Femur (tissue), 1 donor: ENCODE results near the gene NUP214.
"Not testable (repeated sequence)": the region's sequence is repeated elsewhere in the genome, so short reads cannot be mapped to it uniquely, and the experiment has no call there.

Experiments
- DNase-seq: peaks from one replicate; pipeline ENCODE4 v3.0.0-alpha.2; 2017

Gene NUP214

GRCh38 chr9:131237931-131238401 lies 112.6 kb downstream of the NUP214 start:
- DNase-seq = peak; percentile 84

DNA sequence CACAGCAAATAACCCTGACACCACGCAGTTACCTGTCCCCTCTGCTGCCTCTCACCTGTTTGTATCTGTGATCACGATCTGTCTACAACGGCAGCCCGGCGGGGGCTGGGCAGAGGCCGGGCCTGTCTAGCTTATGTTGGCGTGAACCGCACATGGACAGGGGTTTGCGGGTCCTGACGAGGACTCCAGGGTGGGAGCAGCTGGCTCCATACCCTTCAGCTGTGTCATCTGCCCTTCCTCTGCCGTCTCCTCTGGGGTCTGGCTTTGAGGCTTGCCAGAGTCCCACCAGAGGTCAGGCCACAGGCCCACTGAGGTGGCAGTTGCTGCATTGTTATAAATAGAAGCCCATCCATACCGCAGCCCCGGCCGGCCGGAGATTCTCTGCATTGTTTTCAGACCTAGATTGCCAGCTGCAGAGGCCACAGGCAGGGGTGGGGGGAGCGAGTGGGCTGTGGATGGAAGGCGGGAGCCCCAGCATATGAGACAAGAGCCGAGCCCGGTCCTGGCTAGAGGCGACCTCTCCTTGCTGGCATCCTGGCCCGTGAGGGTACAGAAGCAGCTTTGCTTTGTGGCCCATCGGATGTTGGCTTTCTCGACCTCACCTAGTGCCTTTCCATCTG lies 113.1 kb downstream of the NUP214 start:
- DNase-seq = peak; percentile 88

DNA sequence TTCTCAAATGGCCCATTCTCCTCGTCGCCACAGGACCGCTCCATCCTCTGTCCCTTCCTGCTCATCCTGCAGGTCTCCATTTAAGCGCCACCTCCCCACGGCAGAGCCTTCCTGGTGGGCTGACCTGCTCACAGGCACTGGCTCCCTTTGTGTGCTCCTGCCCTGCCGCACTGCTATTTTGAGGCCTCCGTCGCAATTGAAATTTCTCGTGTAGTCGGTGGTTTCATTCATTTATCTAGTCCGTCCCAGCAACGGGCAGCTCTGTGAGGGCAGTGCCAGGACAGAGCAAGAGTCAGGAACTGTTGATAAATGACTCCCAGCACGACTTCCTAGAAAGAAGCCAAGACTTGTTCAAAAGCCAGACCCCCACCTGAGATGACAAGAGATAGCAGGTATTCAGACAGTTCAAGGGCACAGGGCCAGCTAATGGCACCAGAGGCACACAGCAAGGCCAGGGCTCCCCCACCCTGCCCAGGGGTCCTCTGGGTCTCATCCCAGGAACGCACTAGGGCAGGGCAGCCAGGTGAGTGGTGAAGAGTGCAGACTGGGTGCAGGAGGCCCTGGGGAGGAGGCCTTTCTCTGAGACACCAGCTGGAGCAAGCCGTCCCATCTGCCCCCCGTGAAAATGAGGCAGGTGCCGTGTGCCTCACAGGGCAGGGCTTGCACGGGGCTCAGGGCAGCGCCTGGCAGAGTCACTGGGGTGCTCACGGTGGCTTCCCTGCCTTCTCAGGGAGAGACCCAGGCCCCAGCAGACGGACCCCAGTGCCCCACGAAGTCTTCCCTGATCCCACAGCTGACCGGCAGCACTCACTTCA lies 114.0 kb downstream of the NUP214 start:
- DNase-seq = no peak

DNA sequence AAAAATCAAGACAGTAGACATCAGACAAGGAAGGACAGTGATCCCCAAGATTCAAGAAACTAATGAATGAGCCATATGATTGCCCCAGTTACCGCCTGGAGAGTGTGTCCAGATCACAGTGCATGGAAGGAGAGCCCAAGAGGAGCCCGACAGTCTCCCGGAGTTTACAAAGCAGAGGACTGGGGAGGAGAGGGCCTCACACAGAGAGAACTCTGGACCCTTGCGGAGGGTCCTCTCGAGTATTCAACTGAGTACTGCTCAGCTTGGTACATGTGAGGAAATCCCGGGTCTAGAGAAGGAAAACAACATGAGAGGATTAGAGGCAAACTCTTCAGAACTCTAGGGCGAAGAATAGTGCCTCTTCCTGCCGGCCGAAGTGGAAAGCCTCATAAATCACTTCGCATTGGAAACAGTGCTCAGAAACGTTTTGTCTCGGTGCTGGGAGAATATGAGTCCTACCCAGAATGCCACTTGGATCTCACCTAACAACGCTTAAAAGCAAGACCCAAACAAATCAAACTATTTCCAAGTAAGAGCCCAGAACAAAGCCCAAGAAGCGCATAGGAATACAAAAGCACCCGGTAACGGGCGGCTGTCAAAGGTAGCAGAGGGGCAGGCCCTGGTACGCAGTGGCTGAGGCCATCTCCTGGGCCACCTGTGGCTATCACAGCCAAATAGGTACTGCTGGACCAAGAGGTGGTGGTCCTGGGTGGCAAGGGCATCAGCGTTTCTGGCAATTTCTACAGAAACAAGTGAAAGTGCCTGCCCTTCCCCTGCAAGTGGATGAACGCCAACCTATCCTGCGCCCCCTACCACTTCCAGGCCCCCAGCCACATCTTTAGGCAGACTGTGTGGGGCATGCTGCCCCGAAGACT lies 114.9 kb downstream of the NUP214 start:
- DNase-seq = no peak

GRCh38 chr9:131244331-131244730 lies 118.9 kb downstream of the NUP214 start:
- not testable (repeated sequence) for DNase-seq

GRCh38 chr9:131246618-131247017 lies 121.2 kb downstream of the NUP214 start:
- no peak for DNase-seq

- no peak for DNase-seq
These were observed 126.7 kb downstream of the NUP214 start for GRCh38 chr9:131252120-131252519.

GRCh38 chr9:131253891-131254491 lies 128.6 kb downstream of the NUP214 start:
- peak; percentile 75 for DNase-seq

DNA sequence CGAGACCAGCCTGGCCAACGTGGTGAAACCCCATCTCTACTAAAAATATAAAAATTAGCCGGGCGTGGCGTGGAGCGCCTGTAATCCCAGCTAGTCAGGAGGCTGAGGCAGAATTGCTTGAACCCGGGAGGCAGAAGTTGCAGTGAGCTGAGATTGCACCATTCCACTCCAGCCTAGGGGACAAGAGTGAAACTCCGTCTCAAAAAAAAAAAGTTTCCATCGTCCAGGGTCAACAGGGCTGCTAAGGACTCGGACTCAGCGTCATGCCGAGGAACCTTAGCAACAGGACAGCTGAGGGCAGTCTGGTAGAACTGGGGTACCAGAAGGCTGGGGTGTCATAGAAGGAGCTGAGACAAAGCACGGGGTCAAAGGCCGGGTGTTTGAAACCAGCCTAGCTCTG lies 129.2 kb downstream of the NUP214 start:
- DNase-seq = no peak

DNA sequence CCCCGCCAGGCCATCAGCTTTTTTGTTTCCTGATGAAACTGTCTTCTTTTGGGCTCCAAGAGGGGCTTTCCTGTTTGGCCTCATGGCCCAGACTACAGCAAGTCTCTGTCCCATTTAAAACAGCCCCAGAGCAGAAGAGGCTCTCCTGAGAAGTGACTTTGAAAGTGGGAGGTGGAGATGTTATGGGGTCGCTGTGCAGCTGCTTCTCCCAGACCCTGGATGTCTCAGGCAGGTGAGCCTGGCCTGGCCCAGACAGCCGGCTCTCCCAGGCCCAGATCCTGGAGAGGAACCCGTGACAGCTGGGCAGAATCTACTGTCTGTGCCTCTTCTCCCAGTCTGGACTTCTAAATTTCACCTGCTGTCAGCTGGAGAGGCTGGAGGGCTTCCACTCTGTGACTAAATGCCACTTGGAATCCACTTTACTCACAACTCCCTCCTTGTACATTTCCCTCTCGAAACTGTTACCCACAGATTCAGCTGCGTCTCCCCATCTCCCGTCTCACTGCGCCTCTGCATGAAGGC lies 130.4 kb downstream of the NUP214 start:
- no peak for DNase-seq

GRCh38 chr9:131257266-131258025 lies 132.1 kb downstream of the NUP214 start:
- DNase-seq = peak; percentile 17

DNA sequence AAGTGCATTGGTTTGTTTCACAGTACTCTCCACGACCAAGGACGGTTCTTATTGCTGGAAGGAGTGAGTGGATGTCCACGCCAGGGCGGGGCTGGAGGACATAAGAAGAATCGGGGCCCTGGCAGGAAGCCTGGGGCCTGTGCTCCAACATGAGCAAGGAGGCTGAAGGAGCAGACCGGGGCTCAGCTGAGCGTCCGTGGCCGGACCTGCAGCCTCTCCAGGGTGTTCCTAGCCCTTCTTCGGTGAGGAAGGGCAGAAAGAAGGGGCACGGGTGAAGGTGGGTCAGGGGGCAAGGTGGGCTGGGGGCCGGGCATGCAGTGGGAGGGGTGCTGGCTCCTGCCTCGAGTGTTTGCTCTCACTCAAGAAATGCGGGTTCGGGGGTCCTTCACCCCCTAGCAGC lies 132.8 kb downstream of the NUP214 start:
- DNase-seq = peak; percentile 41

DNA sequence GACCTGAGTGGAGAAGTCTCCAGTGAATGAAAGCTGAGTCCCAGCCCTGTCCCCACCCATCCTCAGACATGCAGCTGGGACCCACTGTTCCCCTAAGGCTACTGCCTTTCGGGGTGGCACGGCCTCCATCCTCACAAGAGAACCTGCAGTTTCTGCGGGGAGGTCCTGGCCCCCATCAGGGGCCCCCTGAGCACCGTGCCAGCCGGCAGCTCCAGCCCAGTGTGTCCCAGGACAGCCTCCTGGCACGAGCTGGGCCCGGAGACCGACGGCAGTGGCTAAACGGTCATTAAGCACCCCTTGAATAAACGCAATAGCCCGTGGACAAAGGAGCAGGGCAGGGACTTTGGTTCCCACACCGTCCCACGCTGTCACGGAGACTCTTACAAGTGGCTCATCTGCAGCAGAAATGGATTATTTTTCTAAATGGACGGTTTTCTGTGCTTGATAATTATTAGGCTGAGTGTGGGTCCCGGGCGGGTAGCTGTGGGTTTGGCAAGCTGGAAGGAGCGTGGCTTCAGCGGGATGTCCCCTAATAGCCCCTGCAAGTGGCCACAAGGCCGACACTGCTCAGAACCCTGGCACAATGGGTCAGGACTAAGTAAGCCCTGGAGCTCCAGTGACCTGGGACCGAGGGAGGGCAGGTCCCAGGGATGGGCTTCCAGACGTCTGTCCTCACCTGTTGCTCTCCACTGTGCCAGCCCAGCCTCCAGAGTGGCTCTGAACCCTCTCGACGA lies 133.5 kb downstream of the NUP214 start:
- no peak for DNase-seq

DNA sequence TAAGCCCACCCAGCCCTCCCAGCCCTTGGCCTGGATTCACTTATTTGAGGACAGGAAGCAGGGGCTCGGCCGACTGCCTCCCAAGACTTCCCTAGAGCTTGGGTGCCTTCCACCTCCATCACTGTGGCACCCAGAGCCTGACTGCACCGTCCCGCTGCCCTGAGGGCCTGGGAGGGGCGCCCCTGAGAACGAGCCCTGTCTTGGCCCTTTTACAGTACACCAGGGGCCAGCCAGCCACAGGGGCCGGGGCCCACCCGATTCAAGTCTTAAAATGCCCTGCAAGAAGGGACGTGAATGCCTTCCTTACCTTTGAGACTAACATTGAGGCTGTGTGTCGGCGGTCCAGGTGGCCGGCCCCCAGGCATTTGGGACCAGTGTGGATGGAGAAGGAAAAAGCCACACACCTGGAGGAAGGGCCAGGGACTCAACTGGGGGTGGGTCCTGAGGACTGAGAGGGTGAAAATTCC lies 134.1 kb downstream of the NUP214 start:
- DNase-seq = no peak

GRCh38 chr9:131259916-131260597 lies 134.7 kb downstream of the NUP214 start:
- DNase-seq = no peak

DNA sequence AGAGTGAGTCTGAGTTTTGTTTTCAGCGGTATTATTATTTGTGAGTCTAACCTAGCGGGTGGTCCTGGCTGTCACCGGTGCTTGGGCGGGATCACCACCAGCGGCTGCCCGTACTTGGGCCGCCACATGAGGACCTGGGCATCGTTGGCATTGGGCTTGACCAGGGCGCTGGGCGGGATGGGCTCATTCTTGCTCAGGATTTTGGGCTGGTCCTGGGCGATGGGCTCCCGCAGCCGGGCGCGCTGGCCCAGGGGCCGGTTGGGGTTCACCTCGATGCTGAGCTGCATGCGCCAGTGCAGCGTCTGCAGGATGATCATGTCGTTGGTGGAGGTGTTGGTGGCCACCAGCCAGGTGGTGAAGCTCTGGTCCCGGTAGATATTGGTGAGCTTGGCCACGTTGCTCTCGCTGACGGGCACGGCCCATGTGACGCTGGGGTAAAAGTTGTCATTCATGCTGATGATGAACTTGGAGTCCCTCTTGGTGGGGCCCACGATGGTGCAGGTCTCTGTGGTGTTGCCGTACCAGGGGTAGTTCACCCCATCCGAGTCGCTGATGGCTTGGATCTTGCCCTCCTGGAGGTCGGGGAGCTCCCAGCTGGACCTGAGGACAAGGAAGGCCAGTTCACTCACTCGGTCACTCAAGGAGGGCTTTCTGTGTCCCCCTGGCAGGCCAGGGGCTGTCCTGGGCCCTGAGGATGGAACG lies 135.5 kb downstream of the NUP214 start:
- no peak for DNase-seq

DNA sequence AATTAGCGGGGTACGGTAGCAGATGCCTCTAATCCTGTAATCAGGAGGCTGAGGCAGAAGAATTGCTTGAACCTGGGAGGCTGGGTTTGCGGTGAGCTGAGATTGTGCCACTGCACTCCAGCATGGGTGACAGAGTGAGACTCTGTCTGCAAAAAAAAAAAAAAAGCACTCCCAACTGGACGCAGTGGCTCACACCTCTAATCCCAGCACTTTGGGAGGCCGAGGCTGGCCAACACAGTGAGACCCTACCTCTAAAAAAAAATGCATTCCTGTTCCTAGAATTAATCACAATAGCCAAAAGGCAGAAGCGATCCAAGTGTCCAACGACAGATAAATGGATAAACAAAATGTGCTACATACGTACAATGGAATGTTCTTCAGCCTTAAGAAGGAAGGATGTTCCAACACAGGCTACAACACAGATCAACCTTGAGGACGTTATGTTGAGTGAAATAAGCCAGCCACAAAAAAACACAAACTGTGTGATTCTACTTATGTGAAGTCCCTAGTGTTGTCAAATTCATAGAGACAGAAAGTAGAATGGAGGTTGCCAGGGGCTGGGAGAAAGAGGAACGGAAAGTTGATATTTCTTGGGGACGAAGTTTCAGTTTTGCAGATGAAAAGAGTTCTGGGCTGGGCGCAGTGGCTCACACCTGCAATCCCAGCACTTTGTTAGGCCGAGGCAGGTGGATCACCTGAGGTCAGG lies 137.1 kb downstream of the NUP214 start:
- no peak for DNase-seq

GRCh38 chr9:131263033-131263343 lies 137.6 kb downstream of the NUP214 start:
- not testable (repeated sequence) for DNase-seq

DNA sequence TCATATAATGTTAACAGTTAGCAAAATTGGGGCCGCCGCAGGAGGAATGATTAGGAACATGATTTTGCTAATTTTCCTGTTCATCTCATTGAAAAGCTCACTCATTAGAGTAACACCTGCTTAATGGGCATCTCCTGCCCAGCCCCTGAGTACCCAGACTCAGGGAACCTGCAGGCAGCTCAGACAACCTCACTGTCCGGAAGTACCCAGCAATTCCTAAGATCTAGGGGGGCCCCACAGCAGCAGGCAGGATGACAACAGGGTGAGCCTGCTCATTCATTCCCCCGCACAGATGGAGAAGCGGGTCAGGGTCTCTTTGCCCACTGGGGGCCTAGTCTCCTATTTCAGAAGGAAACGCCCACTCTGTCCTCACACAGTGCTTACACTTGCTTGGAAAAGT lies 138.3 kb downstream of the NUP214 start:
- no peak for DNase-seq
